GM12874 (cell line): Measurements from ENCODE around the gene LIPH.

Experiments used
- TF ChIP-seq, protein P1 (sequence below): IDR thresholded peaks from 2 replicates; pipeline ENCODE4 v1.5.1; 2011; ENCODE audit warnings: low read depth, mild to moderate bottlenecking, control low read depth, low read length, moderate library complexity; ENCODE audit not compliant: insufficient read depth

Gene LIPH

DNA sequence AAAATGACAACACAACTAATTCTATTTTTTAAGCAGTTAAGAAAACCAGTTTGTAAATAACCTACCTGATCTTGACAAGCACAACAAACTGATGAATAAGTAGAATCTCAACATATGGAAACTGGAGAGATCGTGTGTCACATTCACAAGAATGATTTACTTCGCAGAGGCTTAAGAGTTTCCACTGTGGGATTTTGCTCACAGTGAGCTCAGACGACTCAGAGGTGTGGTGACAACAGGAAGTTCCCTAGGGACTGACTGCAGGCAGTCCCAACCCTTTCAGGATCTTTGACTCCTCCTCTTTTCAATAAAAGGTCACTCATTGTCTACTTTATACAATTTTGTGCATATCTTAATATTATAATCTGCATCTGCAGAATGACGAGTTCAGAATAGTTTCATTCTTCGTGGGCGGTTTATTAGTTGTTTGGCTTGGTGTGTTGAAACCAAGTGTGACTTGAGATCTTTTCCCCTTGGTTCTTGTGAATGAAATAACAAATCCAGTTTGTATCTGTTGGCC, at the start of gene LIPH:
TSS of gene LIPH (minus strand) at position 231 of the 520 bp plus-strand sequence. CDS start at position 114, 117 bp downstream.
- TF ChIP-seq, protein P1, sequence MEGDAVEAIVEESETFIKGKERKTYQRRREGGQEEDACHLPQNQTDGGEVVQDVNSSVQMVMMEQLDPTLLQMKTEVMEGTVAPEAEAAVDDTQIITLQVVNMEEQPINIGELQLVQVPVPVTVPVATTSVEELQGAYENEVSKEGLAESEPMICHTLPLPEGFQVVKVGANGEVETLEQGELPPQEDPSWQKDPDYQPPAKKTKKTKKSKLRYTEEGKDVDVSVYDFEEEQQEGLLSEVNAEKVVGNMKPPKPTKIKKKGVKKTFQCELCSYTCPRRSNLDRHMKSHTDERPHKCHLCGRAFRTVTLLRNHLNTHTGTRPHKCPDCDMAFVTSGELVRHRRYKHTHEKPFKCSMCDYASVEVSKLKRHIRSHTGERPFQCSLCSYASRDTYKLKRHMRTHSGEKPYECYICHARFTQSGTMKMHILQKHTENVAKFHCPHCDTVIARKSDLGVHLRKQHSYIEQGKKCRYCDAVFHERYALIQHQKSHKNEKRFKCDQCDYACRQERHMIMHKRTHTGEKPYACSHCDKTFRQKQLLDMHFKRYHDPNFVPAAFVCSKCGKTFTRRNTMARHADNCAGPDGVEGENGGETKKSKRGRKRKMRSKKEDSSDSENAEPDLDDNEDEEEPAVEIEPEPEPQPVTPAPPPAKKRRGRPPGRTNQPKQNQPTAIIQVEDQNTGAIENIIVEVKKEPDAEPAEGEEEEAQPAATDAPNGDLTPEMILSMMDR, result no peak

DNA sequence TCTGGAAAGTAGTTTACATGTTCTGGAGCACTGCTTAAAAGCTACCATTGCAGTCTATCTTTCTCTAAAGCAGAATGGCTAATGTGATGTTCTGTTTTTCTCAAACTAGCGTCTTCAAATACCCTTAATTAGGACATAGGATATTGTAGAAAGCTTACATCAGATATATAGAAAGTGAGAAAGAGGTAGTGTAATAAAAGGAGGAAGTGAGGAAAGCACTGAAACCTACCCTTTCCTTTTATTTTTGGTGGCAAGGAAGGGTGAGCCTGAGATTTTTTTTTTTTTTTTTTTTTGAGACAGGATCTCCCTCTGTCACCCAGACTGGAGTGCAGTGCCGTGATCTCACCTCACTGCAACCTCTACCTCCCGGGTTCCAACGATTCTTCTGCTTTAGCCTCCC, 43.1 kb upstream of the LIPH start:
- TF ChIP-seq, protein P1, result no peak

DNA sequence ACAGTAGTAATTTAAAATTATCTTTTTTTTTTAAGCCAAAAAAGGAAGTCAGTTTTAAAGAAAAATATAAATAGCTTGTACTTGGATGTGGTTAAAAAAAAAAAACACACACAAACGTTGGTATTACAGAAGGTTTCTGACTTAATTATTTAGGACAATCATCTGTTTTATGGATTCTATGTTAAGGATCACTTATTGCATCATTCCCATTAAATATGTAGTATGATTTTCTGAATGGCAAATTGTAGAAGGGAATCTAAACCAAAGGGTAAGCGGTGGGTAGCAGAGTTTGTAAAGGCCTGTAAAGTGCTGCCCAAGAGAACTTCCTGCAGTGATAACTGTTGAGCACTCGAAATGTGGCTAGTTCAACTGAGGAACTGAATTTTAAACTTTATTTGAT, 41.7 kb upstream of the LIPH start:
- TF ChIP-seq, protein P1, result no peak

DNA sequence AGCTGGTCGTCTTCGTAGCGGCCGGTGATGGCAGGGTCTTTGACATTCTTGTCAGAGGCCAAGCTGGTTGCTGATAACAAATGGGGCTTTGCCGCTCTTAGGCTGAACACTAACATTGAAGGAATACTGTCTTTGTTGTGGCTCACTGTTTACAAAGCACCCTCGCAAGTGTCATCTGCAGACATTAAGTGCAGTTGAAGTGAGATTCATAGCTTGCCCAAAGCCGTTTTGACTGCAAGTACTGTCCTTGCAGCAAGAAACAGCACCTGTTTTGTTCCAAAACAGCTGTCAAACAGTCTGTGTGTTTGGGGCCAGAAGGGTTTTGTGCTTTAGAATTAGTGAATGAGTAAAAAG, 34.3 kb upstream of the LIPH start:
- TF ChIP-seq, protein P1, result no peak

DNA sequence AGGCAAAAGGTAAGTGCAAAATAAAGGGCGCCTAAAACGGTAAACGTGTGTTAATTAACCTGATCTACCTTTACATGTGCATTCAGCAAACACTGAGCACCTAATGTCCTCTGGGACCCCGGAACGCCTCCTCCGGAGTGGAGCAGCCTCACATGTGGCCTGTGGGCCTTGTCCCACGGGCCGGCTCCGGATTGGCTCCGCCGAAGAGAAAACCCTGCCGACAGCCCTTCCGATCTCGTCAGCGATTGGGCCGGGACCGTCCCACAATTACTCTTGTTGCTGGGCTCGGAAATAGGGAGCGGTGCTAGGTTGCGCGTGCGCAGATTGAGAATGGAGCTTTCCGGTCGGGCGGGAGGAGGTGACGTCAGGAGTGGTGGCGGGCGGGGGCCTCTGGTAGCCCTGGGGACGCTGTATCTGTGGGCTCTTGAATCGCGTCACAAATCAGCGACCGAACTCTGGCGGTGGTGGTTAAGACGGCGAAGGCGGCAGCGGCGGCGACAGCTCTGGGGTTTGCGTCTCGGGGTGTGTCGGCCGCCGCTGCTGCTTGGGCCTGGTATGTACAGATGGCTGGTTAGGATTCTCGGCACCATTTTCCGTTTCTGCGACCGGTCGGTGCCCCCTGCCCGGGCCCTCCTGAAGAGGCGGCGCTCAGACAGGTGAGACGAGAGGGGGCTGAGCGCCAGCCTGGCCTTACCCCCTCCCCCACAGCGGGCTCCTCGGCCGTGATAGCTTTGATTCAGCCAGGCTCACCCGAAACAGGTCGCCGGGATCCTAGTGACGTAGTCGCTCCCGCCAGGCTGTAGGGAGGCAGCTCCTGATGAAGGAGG, 33.7 kb upstream of the LIPH start, which contains the start of gene SENP2:
TSS of gene SENP2 (plus strand) at position 437 of the 827 bp plus-strand sequence. CDS start at position 556, 119 bp downstream.
- TF ChIP-seq, protein P1, result no peak

DNA sequence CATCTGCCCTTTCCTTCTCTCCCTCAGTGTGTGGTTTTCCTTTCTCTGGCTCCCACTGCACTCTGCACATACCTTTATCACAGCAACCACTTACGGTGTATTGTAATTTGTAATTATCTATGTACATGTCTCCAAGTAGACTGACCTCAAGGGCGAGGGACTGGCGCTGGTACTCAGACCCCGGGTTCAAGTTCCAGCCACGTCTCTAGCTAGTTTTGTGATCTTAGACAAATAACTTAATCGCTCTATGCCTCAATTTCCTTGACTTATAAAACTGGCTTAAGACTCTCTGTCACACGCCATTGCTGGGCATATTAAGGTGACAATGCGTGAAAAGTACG, 33.1 kb upstream of the LIPH start:
- TF ChIP-seq, protein P1, result no peak

DNA sequence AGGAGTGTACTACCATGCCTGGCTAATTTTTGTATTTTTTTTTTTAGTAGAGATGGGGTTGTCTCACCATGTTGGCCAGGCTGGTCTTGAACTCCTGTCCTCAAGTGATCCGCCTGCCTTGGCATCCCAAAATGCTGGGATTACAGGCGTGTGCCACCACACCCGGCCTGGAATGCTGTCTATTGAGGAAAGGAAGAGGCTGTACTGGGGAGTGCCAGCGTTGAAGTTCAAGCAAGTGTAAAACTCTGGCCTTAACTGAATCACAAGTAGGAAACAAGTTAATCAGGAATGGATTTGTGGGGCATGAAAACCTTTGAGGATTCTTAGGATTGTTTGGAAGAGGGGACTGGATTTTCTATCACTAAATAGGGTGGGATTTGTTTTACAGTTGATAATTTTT, 32.3 kb upstream of the LIPH start:
- TF ChIP-seq, protein P1, result no peak
